Endothelial cell of umbilical vein (primary cell): Measurements from ENCODE around the gene ZC3HAV1. TPM values are rescaled to one million over a fixed set of nuclear protein-coding genes. Genes with fewer than 3 reads are reported as not detected.

Experiments used
- BruUV-seq: library from RNA; stranded (reverse); fragments of 400-500 nt; replicated peaks from 2 replicates; lab custom pipeline; 2021; lab: Mats Ljungman, UMichigan
- CTCF ChIA-PET: fragments of 300-600, 350-600 bp; sonication (Branson Sonifier 250); formaldehyde crosslinking; loops from one replicate; lab custom pipeline; 2021; ENCODE audit warnings: antibody characterized with exemption, inconsistent platforms; lab: Charles Lee
- POLR2A ChIA-PET: fragments of 300-600, 350-600 bp; sonication (Branson Sonifier 250); formaldehyde crosslinking; loops from one replicate; lab custom pipeline; 2021; ENCODE audit warnings: antibody characterized with exemption, inconsistent platforms; lab: Charles Lee
- DNase-seq: peaks from one replicate; pipeline ENCODE4 v3.0.0-alpha.2; 2011; ENCODE audit warnings: low read depth, low spot score
- FAIRE-seq: peaks from 2 replicates; lab custom pipeline; 2011; peaks lifted over from hg19 to GRCh38; lab: Jason Lieb, UNC
- H2AFZ ChIP-seq: 2 replicates; pipeline ENCODE4 v1.6.0; 2012; ENCODE audit warnings: low read depth, low read length, control low read depth, inconsistent platforms
- H3K27ac ChIP-seq: 2 replicates; pipeline ENCODE4 v1.5.1; 2011; ENCODE audit warnings: low read depth, mild to moderate bottlenecking, control low read depth, low read length, moderate library complexity; ENCODE audit not compliant: insufficient read depth
- H3K27me3 ChIP-seq, 2 experiments: 2 replicates each; pipeline versions ENCODE4 v1.6.0 to v1.6.1; 2011; ENCODE audit warnings: low read length in 2 of 2, mixed read lengths in 1 of 2; ENCODE audit not compliant: control insufficient read depth in 2 of 2, insufficient read depth in 2 of 2
- H3K36me3 ChIP-seq, 2 experiments: 2 replicates in 1 of 2; 3 replicates in 1 of 2; pipeline ENCODE4 v1.5.1; 2011; ENCODE audit warnings: low read length in 2 of 2, mild to moderate bottlenecking in 1 of 2, moderate library complexity in 1 of 2; ENCODE audit not compliant: control insufficient read depth in 2 of 2, insufficient read depth in 2 of 2; ENCODE audit errors: extremely low read depth in 1 of 2
- H3K4me1 ChIP-seq: 3 replicates; pipeline ENCODE4 v1.5.1; 2011; ENCODE audit warnings: mild to moderate bottlenecking, low read length; ENCODE audit not compliant: control insufficient read depth, insufficient read depth; ENCODE audit errors: extremely low read depth
- H3K4me2 ChIP-seq: 2 replicates; pipeline ENCODE4 v1.6.1; 2011; ENCODE audit warnings: low read length, control low read depth, mixed read lengths; ENCODE audit not compliant: insufficient read depth
- H3K4me3 ChIP-seq, 3 experiments: fragments of 200-600 bp in 1 of 3; sonication (generic), shearing (Covaris generic) in 1 of 3; replicated peaks in 1 of 3; 2 replicates each; pipeline ENCODE4 v1.5.1; 2011 to 2016; ENCODE audit warnings: control low read depth in 3 of 3, low read length in 3 of 3, mild to moderate bottlenecking in 2 of 3, inconsistent platforms in 1 of 3, low read depth in 1 of 3, moderate library complexity in 1 of 3; ENCODE audit not compliant: insufficient read depth in 1 of 3
- H3K79me2 ChIP-seq: 2 replicates; pipeline ENCODE4 v1.6.0; 2012; ENCODE audit warnings: low read length, inconsistent platforms; ENCODE audit not compliant: control insufficient read depth, insufficient read depth
- H3K9ac ChIP-seq: replicated peaks from 2 replicates; pipeline ENCODE3; 2011; ENCODE audit warnings: low read length, control low read depth; ENCODE audit not compliant: insufficient read depth; ENCODE audit errors: extremely low read depth
- H3K9me1 ChIP-seq: replicated peaks from 3 replicates; pipeline ENCODE4 v1.6.0; 2011; ENCODE audit warnings: mild to moderate bottlenecking, low read length; ENCODE audit not compliant: control insufficient read depth, insufficient read depth; ENCODE audit errors: extremely low read depth
- H3K9me3 ChIP-seq: replicated peaks from 2 replicates; pipeline ENCODE4 v1.5.1; 2012; ENCODE audit warnings: low read length, inconsistent platforms; ENCODE audit not compliant: control insufficient read depth, insufficient read depth
- H4K20me1 ChIP-seq: replicated peaks from 2 replicates; pipeline ENCODE3; 2011; ENCODE audit warnings: mild to moderate bottlenecking, low read length; ENCODE audit not compliant: control insufficient read depth, insufficient read depth; ENCODE audit errors: extremely low read depth
- EZH2 ChIP-seq: IDR thresholded peaks from 2 replicates; pipeline ENCODE4 v1.6.1; 2012; ENCODE audit warnings: borderline replicate concordance, low read depth, mild to moderate bottlenecking, moderate library complexity, low read length, inconsistent platforms; ENCODE audit not compliant: severe bottlenecking
- FOS ChIP-seq: IDR thresholded peaks from 2 replicates; pipeline ENCODE4 v1.6.1; 2011; ENCODE audit warnings: mild to moderate bottlenecking, low read length, moderate library complexity, borderline replicate concordance; ENCODE audit not compliant: insufficient read depth
- GATA2 ChIP-seq: IDR thresholded peaks from 2 replicates; pipeline ENCODE4 v1.7.0; 2011; ENCODE audit warnings: low read depth, mild to moderate bottlenecking, moderate library complexity, mixed read lengths, low read length; ENCODE audit not compliant: insufficient read length, insufficient read depth
- JUN ChIP-seq: IDR thresholded peaks from 2 replicates; pipeline ENCODE4 v1.6.1; 2011; ENCODE audit warnings: borderline replicate concordance, low read depth; ENCODE audit not compliant: insufficient read length, insufficient read depth
- MYC ChIP-seq: IDR thresholded peaks from one replicate; pipeline ENCODE4 v1.6.1; 2011; ENCODE audit warnings: mild to moderate bottlenecking, low read depth, low read length
- POLR2A ChIP-seq: IDR thresholded peaks from 2 replicates; pipeline ENCODE4 v1.6.1; 2012; ENCODE audit warnings: low read depth, mild to moderate bottlenecking, control low read depth, low read length
- POLR2AphosphoS5 ChIP-seq: IDR thresholded peaks from 2 replicates; pipeline ENCODE4 v1.6.1; 2012; ENCODE audit warnings: low read depth, mild to moderate bottlenecking, control low read depth, low read length, moderate library complexity; ENCODE audit not compliant: insufficient read depth
- dilution Hi-C: fragments of 300-500 bp; cut with MboI; formaldehyde crosslinking; loops from one replicate; pipeline ENCODE4 v1.15.0; 2019; ENCODE audit warnings: low sequenced_read_pairs; ENCODE audit not compliant: extremely low pct_ligation_motif_present
- intact Hi-C: fragments of 100-400 bp; cut with micrococcal nuclease; formaldehyde crosslinking; loops from one replicate; pipeline ENCODE4 v1.10.0; 2022
- polyA plus RNA-seq, 4 experiments: library from polyadenylated mRNA; depleted of rRNA in 3 of 4; stranded (reverse) in 3 of 4; unstranded in 1 of 4; fragments of >200 nt; gene quantifications; 2 replicates each; pipeline versions ENCODE4 v1.2.1 to v1.2.3, GENCODE V29; 2011 to 2012; ENCODE audit warnings: missing spikeins in 1 of 4
- total RNA-seq: library from RNA; stranded (reverse); gene quantifications from 2 replicates; pipeline ENCODE4 v1.2.3, GENCODE V29; 2021
- TF ChIP-seq, protein P1 (sequence below): IDR thresholded peaks from 2 replicates; pipeline ENCODE4 v1.6.1; 2011; ENCODE audit not compliant: insufficient read depth, insufficient read length
- TF ChIP-seq, protein P2 (sequence below), 2 donors: IDR thresholded peaks; 1 replicate in 1 of 2; 2 replicates in 1 of 2; pipeline ENCODE4 v1.5.1; 2011; ENCODE audit warnings: low read length in 2 of 2, mild to moderate bottlenecking in 2 of 2, moderate library complexity in 2 of 2, control low read depth in 1 of 2, inconsistent platforms in 1 of 2, low read depth in 1 of 2; ENCODE audit not compliant: insufficient read depth in 1 of 2; ENCODE audit errors: extremely low read depth in 1 of 2

The ZC3HAV1 gene
- total and polyA plus RNA-seq, 2 donors (not counting 3 experiments of a cell fraction or from before 2014, with no cell fraction given), result 17.1 to 37.7 TPM

DNA sequence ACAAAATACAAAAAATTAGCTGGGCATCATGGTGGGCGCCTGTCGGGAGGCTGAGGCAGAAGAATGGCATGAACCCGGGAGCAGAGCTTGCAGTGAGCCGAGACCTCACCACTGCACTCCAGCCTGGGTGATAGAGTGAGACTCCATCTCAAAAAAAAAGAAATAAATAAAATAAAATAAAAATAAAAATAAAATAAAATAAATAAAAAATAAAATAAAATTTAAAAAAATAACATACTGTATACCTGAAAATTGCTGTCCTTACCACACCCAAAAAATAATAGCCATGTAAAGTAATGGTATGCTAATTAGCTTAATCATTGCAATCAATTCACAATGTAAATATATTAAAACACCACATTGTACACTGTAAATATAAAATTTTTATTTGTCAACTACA is 77.0 kb downstream of the ZC3HAV1 start:
- ChIA-PET POLR2A (no interaction called here), CTCF (interaction anchor here (2.1 to 3.3 kb wide), 3 partner anchors 15 to 146 kb away, joined by 8 to 13 read pairs (median 11); no protein-coding TSS in a partner anchor)
- Histone ChIP-seq H3K9me1 (no peaks in the 10 kb centered on the region), H3K79me2 (peaks cover 18% of the 10 kb centered on the region), H3K4me1 (peaks cover 10% of the 10 kb centered on the region), H3K27me3 (no peaks in the 10 kb centered on the region), H3K4me3 (no peak overlapping the region), H2AFZ (no peak overlapping the region), H4K20me1 (no peaks in the 10 kb centered on the region), H3K27ac (no peak overlapping the region), H3K4me2 (no peak overlapping the region), H3K9ac (no peak overlapping the region), H3K36me3 (peaks cover 4 to 11% of the 10 kb centered on the region in 2 experiments), H3K9me3 (no peaks in the 10 kb centered on the region)
- FAIRE-seq (no peak), DNase-seq (no peak)
- dilution Hi-C loops (no loop called here), intact Hi-C loops (no loop called here)
- BruUV-seq, result no TSS peak
- TF ChIP-seq, protein P1, sequence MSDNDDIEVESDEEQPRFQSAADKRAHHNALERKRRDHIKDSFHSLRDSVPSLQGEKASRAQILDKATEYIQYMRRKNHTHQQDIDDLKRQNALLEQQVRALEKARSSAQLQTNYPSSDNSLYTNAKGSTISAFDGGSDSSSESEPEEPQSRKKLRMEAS, result no peak
- no peak for TF ChIP-seq JUN

DNA sequence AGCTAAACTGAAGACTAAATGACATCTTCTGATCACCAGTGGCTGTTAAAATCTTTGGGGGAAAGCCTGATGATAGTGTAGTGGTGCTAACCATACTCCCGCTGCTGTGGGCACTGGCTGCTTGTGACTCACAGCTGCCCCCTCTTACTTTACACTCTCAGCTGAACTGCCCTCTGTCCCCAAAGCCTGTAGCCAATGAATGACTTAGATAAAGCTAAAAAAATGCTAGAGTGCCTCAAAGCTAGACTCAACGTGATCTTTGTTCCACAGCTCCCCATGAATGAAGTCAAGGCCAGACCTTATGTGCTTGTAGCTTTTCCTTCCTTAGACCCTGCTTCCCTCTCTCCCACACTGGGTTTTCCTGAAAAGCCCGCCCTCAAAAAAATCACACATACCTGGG is 80.2 kb downstream of the ZC3HAV1 start:
- DNase-seq (no peak), FAIRE-seq (no peak)
- ChIA-PET CTCF (interaction anchor here (1.4 to 4.4 kb wide), 2 partner anchors 12 to 45 kb away, joined by 5 to 18 read pairs; no protein-coding TSS in a partner anchor), POLR2A (no interaction called here)
- Histone ChIP-seq H3K9me3 (no peaks in the 10 kb centered on the region), H3K27me3 (no peaks in the 10 kb centered on the region), H3K36me3 (peaks cover 14 to 23% of the 10 kb centered on the region in 2 experiments), H2AFZ (no peak overlapping the region), H3K27ac (no peak overlapping the region), H4K20me1 (no peaks in the 10 kb centered on the region), H3K4me3 (no peak overlapping the region), H3K9me1 (no peaks in the 10 kb centered on the region), H3K9ac (no peak overlapping the region), H3K4me1 (peaks cover 2% of the 10 kb centered on the region), H3K4me2 (no peak overlapping the region), H3K79me2 (peaks cover 11% of the 10 kb centered on the region)
- BruUV-seq, result no TSS peak
- TF ChIP-seq MYC (no peak), JUN (no peak), POLR2A (no peak), GATA2 (no peak), FOS (no peak), POLR2AphosphoS5 (no peak), EZH2 (no peak)
- TF ChIP-seq, protein P2, sequence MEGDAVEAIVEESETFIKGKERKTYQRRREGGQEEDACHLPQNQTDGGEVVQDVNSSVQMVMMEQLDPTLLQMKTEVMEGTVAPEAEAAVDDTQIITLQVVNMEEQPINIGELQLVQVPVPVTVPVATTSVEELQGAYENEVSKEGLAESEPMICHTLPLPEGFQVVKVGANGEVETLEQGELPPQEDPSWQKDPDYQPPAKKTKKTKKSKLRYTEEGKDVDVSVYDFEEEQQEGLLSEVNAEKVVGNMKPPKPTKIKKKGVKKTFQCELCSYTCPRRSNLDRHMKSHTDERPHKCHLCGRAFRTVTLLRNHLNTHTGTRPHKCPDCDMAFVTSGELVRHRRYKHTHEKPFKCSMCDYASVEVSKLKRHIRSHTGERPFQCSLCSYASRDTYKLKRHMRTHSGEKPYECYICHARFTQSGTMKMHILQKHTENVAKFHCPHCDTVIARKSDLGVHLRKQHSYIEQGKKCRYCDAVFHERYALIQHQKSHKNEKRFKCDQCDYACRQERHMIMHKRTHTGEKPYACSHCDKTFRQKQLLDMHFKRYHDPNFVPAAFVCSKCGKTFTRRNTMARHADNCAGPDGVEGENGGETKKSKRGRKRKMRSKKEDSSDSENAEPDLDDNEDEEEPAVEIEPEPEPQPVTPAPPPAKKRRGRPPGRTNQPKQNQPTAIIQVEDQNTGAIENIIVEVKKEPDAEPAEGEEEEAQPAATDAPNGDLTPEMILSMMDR (IDR thresholded peaks at IDR 0.05; ENCODE audit: extremely low read depth in 1 of 2, insufficient read depth in 1 of 2, low read depth in 1 of 2, low read length in 2 of 2), result no peak
- TF ChIP-seq, protein P1, result no peak
- dilution Hi-C loops, result no loop called here
- intact Hi-C loops, result no loop called here
